CD4-positive, alpha-beta T cell treated with Interleukin-6 at 100 ng/mL for 8 hours (primary cell): ENCODE data around the gene PID1.
"Not testable (repeated sequence)": the region's sequence is repeated elsewhere in the genome, so short reads cannot be mapped to it uniquely, and the experiment has no call there.

Source experiments
- DNase-seq: peaks from one replicate; pipeline ENCODE4 v3.0.0-alpha.2; 2020; ENCODE audit warnings: mixed read lengths, low spot score

Gene PID1

DNA sequence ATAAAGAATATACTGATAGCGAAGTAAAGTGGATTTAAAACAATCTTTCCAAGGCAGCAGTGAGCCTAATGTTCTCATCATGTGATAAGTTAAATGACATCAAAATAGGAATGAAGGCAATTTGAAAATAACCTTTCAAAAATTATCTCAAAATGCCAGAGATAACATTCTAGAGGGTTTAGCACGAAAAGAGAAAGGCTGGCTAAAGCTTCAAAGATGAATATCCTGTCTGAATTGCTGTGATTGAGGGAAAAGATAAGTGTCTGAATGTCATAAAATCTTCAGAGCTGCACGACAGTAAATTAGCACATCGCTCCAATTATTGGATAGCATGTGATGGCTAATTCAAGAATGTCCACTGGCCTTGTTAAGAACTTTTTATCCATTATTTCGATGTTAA, 159.3 kb downstream of the PID1 start:
- no peak for DNase-seq

DNA sequence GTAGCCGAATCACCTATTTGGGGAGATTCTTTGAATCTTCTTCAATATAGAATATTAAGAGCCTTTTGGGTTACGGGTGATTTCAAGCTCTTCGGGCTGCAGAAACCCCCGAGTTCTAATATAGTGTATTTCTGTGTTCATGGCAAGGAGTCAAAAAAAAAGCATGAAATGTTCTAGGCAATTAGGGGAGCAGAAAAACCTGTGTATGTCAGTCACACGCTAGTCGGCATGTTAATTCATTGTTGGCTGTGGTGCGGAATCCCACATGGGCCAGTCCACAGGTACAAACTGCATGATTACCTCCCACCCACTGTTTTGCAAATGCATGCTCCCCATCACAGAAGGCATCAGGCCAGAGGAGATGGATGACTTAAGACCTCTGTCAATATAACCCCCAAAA, 161.9 kb downstream of the PID1 start:
- DNase-seq, result no peak

DNA sequence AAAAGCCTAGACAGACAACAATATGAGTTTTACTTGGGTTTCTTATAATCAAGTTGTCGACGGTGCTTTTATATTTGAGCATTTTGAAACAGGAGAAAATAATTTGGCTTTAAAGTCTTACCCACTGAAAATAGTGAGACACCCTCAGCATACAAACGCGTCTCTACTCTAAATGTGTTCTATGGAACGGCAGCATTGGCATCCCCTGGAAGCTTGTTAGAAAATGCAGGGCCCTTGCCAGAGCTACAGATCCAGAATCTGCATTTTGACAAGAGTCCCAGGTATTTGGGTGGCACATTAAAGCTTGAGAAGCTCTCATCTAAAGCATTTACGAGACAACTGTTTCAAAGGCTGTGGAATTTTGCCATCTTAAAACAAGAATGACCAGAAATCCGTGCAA, 163.5 kb downstream of the PID1 start:
- no peak for DNase-seq

DNA sequence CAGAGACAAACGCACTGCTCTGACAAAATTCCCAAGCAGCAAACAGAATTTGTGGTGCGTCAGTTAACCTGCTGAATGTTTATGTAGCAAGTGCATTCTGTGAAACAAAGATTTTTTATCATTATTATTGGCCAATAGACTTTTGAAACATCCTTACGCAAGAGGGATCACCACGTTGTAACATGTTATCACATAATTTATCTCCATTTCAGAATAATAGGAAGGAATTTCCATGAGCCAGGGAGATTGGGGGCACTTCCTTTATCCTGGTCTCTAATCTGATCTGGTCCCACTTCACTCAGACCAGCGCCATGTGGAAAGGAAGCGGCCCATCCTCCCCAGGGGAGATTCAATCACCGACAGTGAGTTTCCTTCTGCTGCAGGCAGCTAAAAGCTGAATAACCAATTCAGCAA, 166.1 kb downstream of the PID1 start:
- DNase-seq, result no peak

DNA sequence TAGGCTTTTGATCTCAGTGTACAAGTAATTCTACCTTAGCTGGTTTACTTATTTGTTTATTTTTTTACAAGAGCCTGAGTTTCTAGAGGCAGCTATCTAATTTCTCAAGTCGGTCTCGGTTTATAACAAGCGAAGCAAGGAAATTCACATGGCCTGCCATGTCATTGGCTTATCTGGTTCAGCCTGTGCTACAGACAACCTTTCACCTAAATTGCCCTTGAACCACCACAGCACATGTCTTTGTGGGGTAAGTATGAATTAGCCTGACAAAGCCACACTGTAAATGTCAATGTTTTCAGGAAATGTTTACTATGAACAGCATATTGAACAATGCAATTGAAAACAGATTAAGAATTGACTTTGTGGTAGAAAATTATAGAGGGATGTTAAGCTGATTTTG, 167.1 kb downstream of the PID1 start:
- DNase-seq, result no peak

DNA sequence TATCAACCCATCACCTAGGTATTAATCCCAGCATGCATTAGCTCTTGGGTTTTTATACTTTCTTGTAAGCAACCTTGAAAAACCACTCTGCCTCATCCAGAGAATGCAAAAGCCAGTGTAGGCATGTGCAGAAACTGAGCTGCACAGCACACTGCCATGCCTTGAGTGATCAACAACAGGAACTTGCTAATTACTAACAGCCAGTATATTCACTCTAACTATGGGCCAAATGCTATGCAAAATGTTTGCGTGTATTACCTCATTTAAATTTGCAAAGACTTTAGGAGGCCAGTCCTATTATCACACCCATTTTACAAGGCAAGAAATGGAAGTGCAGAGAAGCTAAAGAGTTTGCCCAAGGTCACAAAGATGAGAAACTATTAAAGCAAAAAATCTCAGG, 169.8 kb downstream of the PID1 start:
- no peak for DNase-seq

DNA sequence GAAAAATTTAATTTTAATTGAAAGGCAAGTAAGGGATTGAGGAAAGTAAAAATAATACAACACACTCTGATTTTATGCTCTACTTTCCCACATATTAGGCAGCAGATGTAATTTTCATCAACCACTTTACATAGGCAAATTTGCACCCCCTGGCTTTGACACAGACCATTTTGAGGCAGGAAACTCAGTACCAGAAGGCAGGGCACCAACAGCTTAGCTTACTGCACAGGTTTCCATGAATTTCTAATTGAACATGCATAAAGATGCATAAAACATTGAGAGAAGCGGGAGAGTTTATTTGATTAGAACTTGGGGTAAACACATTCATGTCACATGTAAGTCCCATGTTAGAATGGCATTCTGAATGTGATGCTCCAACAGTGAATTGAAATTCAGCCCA, 171.9 kb downstream of the PID1 start:
- DNase-seq, result no peak

DNA sequence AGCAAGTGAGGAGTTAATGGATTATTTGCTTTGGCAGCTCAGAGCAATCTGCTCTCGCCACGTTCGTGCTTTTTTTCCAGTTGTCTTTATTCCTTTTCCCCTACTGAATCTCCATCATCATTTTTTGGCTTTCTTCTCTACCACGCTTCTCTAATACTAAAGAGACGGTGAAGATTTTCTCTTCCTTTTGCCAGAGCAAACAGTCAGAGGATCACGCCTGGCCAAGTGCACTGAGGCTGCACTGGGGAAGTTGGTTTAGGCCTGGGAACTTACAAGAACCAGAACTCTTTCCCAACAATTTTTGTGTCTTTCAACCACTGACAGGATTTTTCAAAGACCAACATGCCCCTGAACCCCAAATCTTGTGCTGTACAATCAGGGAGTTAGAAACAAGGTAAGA, 172.3 kb downstream of the PID1 start:
- DNase-seq, result no peak

DNA sequence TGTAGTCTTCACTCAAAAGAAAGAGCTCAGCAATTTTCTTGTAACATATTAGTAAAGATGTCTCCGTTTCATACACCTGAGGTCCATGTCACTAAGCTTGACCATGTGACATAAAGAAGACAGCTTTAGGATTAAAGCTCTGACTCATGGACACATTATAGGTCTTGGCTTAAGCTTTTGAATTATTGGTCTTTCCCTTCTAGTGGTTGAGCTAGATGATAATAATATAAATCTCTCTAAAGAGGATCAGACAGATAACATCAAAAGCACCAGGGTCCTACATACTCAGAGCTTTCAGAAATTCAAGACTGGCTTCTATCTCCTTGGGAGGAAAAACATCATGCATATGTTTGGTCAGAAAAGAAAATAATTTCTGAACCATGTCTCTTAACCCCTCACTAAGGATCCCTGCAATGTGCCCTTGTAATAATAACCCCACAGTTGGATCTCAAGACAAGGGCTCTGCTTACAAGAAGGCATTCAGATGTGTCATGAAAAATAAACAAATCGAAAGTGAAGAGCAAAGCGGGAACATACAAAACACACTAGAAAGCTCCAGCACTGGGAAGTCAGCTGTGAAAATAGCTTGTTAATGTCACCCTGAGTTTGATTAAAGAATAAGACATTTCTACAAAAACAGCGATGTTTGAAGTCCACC, 174.5 kb downstream of the PID1 start:
- no peak for DNase-seq

DNA sequence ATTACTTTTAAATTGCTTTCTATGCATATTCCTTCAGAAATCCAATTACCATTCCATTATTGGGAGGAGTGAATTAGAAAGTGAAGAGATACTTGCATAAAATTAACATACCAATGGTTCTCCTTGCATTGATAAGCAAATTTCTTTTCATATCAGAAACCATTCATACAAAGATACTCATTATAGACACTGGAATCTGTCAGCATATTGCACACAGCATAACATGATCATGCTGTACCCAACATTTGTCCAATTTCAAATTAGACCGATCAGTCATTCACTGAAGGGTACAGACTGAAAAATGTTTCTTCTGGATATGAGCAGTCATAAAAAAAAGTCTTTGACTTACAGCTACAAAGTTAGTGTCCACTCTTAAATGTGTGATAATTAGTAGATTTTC, 175.6 kb downstream of the PID1 start:
- no peak for DNase-seq

DNA sequence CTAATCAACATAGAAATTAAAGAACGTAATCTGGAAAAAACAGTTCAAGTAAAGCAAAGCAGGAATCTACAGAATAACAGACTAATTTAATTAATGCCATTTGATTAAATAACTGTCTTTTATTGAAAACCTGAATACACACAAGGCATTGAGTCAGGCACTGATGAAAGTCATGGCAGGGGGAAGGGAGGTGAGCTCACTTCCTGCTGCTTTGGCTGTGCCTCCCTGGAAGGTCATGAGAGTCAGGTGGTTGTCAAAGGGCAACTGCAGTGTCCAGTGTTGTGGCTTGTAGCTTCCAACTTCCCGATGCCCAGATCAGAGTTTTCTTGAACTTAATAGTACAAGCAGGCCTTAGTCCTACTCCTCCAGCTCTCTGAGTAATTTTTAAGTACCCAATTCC, 180.9 kb downstream of the PID1 start:
- no peak for DNase-seq

DNA sequence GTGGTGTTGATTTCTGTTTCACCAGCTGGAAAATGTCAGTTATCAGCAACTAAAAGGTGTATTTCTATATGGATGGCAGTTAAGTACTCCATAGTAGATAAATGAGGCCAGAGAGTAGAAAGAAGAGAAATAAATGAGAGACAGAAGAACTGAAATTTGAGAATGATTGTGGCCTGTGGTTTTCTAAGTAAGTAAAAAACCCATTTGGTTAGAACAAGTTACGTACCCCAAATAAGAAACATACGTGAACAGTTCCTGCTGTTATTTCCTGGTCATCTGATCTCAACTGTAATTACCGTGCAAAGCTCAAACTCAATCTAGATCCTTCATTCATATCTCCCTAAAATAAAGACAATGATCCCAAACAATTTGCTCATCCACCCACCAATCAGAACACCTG, 181.3 kb downstream of the PID1 start:
- DNase-seq, result no peak

DNA sequence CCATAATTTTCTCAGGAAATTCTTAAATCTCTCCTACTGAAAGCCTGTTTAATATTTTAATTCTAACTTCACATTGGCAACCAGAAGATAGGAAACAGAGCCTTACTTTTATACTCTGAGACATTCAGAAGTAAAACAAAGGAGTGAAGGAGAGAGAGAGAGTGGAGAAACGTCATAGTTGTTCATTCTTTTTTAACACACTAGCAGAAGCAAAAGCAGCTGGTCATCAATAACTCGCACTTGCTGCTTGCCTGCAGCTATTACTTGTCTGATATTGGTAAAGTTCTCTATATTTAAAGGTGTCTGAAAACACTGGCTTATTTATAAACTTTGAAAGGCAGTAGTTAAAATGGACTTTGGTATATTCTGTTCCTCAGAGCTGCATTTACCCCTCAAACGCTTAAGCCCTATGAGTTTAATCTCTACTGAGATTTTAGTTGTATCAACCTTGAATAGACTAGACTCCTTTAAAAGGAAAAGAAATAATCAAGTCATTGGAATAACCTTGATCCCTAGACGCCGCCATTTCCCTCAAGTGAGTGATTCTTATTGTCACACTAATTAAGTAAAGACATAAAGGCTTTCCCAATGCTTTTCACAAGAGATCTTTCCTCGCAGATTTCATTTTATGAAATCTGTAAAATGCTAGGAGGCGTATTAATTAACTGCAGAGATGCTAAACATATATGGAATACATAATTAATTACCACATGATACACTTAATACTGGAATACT, 182.0 kb downstream of the PID1 start:
- no peak for DNase-seq

DNA sequence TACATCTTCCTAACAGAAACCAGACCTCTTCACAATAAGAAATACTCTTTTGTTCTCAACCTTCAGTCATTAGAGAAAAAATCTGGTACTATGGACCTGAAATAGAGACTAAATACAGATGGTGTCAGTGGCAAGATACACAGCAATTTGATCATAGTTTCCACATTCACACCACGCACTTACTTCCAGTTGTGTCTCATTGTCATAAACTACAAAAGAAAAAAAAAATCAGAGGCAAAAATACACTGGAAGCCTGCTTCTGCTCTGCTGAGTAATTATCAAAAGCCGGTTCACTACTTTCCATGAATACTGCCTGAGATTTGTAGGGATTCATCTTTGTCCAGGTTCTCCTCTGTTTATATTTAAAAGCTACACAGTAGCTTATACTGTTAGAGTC, 182.6 kb downstream of the PID1 start:
- no peak for DNase-seq

DNA sequence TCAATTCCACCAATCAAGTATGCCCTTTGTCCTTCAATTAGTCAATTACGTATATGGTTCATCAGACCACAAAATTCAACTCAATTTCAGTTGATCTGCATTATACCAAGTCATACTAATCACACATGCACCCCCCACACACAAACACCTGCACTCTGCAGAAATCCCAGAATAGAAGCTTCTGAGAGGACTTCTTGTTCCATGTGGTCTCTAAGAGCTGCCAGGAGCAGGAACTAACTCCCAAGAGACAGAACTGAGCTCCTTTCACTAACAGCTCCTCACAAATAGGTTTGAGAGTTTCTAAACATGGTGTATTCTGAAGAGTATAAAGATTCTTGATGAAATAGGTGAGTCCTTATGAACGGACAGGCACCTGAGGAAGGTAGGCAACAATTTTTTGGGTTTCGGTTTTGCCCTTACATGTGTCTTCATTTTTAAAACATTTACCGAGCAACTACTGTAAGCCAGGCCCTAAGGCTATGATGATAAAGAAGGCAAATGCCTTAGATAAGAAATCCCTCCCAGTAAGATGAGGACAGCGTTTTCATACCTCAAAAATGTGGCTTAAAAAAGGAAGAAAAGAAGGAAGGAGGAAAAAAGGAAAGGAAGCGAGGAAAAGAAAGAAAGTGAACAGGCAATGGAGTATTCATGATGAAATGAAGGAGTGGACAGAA, 183.1 kb downstream of the PID1 start:
- DNase-seq, result no peak

DNA sequence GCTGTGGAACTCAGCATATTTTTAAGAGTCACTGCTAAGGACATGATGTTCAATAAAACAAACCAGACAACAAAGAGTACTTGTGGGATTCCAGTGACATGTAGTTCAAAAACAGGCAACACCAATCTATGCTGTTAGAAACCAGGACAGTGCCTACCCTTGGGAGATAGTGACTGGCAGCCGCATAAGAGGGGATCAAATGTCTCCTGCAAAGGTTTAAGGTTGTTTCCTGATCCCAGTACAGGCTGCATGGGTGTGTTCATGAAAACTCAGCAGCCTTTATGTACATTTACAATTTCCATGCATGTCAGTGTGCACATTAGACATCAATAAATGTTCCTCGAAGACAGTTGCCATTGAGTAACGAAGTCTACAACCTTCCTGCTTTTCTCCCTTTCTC, 183.8 kb downstream of the PID1 start:
- DNase-seq, result no peak

DNA sequence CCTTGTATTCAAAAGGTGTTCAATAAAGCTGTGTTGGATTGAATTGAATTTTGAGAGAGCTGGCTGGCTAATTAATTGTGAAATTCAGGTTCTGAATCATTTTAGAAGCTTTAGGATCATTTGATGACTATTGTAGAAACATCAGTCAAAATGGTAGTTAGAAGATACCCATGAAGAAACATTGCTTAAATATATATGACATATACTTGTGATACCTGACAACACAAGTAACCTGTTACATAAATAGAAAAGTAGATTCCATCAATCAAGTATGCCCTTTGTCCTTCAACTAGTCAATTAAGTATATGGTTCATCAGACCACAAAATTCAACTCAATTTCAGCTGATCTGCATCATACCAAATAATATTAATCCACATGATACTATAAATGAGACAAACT, 185.6 kb downstream of the PID1 start:
- DNase-seq, result no peak

DNA sequence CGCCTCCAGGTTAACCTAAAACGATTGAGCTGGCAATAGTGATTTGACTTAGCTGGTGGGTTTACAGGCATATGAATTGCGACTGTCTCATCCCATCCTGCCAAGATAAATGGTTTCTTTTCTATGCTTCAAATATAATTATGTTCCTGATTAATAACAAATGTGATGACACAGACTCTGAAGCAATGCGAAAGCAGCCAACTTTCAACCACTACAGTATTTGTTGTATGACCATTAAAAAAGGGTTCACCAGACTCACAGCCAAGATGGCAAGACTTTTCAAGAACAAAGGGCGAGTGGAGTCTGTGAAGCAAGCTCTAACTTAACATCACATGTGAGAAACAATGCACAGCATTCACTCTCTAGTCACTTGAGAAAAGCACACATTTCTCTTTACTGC, 186.6 kb downstream of the PID1 start:
- DNase-seq, result no peak

DNA sequence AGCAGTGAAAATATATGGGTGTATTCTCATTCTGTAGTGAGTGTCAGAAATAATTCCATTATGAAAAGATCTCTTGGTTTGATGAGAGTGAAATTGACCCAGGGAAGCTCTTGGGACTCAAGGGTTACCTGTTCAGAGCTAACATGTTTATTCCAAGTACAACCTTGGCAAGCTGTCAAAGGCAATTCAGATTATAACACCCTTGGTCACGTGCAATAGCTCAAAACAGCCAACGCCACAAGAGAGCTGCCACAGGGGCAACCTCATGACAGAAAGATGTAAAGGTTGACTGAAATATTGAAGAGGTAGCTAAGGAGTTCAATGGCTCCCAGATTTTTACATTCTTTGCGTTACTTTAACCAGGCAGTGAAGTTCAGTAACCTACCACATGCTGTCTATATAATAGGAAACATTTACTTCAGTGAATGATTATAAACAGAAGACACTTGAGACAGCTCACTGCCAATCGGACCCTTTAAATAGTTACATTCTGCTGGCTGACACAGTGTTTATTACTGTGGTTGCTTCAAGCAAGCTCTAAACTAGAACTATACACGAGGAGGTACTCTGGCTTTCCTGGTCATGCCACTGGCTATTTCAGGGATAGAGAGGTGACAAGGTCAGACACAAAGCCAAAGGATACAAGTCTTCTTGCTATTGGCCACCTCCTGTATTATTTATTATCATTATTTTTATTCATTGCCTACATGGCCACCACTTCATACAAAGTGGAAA, 187.3 kb downstream of the PID1 start:
- no peak for DNase-seq

DNA sequence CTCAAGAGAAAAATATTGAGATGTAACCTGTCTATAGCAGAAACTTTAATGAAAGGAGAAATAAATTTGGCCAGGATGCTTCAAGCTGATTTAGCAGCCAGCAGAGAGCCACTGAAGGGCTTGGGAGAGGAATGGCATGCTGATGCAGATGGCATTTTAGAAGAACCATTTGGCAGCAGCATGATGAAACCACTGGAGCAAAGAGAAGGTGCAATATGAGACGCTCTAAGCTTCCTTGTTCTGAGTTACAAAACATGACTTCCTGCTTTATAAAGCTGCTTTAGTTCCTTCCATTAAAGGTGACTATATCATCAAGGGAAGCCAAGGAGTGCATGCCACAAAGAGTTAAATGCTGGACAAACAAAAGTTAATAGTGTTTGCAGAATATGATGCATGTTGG, 189.7 kb downstream of the PID1 start:
- no peak for DNase-seq

DNA sequence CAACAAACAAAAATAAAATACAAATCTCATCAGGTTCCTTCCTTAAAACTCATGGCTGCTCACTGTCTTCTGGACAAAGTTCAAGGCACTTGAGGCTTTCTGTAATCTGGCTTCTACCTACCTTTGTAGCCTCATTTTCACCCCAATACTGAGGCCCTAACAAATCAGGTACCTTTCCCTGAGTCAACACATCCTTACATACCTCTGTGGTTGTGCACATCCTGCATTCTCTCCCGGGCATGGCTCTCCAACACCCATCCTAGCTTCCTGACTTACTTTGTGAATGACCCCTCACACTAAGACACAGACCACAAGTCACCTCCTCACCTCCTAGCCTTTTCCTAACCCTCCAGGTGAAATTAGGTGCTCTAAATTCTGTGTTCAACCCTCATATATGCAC, 190.9 kb downstream of the PID1 start:
- no peak for DNase-seq

DNA sequence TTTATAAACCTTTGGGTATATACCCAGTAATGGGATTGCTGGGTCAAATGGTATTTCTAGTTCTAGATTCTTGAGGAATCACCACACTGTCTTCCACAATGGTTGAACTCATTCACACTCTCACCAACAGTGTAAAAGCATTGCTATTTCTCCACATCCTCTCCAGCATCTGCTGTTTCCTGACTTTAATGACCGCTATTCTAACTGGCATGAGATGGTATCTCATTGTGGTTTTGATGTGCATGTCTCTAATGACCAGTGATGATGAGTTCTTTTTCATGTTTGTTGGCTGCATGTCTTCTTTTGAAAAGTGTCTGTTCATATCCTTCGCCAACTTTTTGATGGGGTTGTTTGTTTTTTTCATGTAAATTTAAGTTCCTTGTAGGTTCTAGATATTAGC, 194.2 kb downstream of the PID1 start:
- not testable (repeated sequence) for DNase-seq

DNA sequence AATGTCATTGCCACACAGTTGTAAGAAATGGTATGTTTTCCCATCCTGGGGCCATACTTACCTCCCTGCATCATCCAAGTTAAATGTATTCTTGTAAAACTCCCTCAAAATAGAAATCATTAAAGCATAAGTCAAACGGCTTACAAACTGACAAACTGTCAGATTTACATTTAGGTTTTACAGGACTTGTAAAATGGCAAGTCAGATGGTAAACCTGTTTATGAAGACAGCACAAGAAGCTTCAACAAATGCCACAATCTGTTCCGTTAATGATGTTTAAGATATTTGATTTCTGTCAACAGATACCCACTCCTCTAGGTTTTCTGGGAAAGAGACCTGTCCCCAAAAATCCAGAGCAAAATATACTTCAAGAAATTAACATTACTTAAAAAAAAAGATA, 197.2 kb downstream of the PID1 start:
- no peak for DNase-seq
